KMS-11 (cell line): ENCODE measurements around the gene MGMT.

Experiments used
- H2AFZ ChIP-seq: fragments of 200-600 bp; sonication (generic); 2 replicates; pipeline ENCODE4 v1.6.1; 2016; ENCODE audit warnings: antibody characterized with exemption, mixed run types, low read depth
- H3K27ac ChIP-seq: fragments of 200-600 bp; sonication (generic); 2 replicates; pipeline ENCODE4 v1.6.1; 2016; ENCODE audit warnings: mild to moderate bottlenecking, mixed run types
- H3K27me3 ChIP-seq: fragments of 200-600 bp; sonication (generic); 2 replicates; pipeline ENCODE4 v1.6.1; 2017; ENCODE audit warnings: mild to moderate bottlenecking, low read depth, mixed run types, moderate library complexity; ENCODE audit not compliant: insufficient read depth
- H3K36me3 ChIP-seq: fragments of 200-600 bp; sonication (generic); 2 replicates; pipeline ENCODE4 v1.6.1; 2017; ENCODE audit warnings: mild to moderate bottlenecking, mixed run types; ENCODE audit not compliant: insufficient read depth
- H3K4me1 ChIP-seq: fragments of 200-600 bp; sonication (generic); 2 replicates; pipeline ENCODE4 v1.6.1; 2016; ENCODE audit warnings: mild to moderate bottlenecking, low read depth, mixed run types; ENCODE audit not compliant: poor library complexity, severe bottlenecking
- H3K4me2 ChIP-seq: fragments of 200-600 bp; sonication (generic); 2 replicates; pipeline ENCODE4 v1.7.0; 2016; ENCODE audit warnings: mild to moderate bottlenecking, mixed run types
- H3K4me3 ChIP-seq: fragments of 200-600 bp; sonication (generic); IDR thresholded peaks from 2 replicates; pipeline ENCODE4 v1.6.1; 2017; ENCODE audit warnings: low read depth, low read length, mixed read lengths; ENCODE audit not compliant: insufficient read depth
- H3K79me2 ChIP-seq: fragments of 200-600 bp; sonication (generic); 2 replicates; pipeline ENCODE4 v1.6.1; 2016; ENCODE audit warnings: low read depth, mixed run types; ENCODE audit not compliant: insufficient read depth
- H3K9ac ChIP-seq: fragments of 200-600 bp; sonication (generic); 2 replicates; pipeline ENCODE4 v1.6.1; 2016; ENCODE audit warnings: mild to moderate bottlenecking, mixed run types
- H4K20me1 ChIP-seq: fragments of 200-600 bp; sonication (generic); 2 replicates; pipeline ENCODE4 v1.6.1; 2016; ENCODE audit warnings: mild to moderate bottlenecking, mixed run types; ENCODE audit not compliant: insufficient read depth
- TF ChIP-seq, protein P1 (sequence below): fragments of 200-600 bp; sonication (generic); conservative IDR thresholded peaks from 2 replicates; pipeline ENCODE4 v1.6.1; 2017; ENCODE audit warnings: low read depth, mild to moderate bottlenecking, antibody characterized with exemption, low read length, moderate library complexity, mixed read lengths

Gene MGMT

DNA sequence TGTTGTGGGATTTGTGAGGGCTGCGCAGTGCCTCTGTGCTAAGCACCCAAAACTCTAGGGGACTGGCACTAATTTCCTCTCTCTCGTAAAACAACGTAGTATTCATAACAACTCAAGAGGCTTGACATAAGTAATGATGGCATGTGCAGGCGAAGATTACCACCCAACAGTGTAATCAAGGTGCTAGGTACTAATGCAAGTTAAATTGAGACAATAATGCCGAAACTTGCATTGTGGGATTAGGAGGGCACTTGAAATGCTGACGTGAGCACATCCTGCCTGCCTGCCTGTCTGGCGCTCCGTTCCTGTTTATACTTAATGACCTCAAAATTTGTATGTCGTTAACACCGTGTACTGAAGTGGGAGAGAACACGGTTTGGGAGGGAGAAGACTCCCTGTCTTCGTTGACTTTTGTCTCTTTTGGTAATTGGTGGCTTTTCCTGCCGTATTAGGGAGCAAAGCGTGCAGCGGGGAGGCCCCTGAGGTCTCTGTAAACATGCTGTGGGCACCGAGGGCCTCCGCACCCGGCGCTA lies 139.0 kb downstream of the MGMT start:
- Histone ChIP-seq H3K27ac (no peak overlapping the region), H3K4me1 (no peaks in the 10 kb centered on the region), H4K20me1 (no peaks in the 10 kb centered on the region), H3K9ac (no peak overlapping the region), H3K4me2 (no peak overlapping the region), H2AFZ (no peak overlapping the region), H3K27me3 (no peaks in the 10 kb centered on the region), H3K36me3 (no peaks in the 10 kb centered on the region), H3K79me2 (no peaks in the 10 kb centered on the region), H3K4me3 (no peak overlapping the region)
- TF ChIP-seq, protein P1, sequence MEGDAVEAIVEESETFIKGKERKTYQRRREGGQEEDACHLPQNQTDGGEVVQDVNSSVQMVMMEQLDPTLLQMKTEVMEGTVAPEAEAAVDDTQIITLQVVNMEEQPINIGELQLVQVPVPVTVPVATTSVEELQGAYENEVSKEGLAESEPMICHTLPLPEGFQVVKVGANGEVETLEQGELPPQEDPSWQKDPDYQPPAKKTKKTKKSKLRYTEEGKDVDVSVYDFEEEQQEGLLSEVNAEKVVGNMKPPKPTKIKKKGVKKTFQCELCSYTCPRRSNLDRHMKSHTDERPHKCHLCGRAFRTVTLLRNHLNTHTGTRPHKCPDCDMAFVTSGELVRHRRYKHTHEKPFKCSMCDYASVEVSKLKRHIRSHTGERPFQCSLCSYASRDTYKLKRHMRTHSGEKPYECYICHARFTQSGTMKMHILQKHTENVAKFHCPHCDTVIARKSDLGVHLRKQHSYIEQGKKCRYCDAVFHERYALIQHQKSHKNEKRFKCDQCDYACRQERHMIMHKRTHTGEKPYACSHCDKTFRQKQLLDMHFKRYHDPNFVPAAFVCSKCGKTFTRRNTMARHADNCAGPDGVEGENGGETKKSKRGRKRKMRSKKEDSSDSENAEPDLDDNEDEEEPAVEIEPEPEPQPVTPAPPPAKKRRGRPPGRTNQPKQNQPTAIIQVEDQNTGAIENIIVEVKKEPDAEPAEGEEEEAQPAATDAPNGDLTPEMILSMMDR = no peak

DNA sequence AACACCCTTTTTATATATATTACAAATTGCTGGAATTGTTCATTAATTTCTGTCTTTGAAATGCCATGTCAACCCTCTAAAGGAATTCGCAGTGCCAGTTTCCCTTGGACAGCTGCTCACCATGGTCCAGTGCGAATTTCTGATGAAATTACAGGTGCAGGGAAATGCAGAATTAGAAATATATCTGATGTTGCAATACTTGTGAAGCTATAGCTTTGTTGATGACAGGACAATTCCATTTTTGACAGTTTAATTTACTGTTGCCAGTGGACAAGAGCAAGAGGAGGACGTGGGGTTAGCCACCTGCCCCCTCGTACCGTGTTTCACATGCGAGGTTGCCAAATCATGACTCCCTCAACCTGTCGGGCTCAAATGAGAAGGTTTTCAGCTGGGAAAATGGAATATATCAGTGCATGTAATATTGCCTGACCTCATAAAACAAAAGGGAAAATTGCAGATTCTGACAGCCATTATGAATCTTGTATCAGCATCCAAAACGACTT lies 140.6 kb downstream of the MGMT start:
- Histone ChIP-seq H3K9ac (no peak overlapping the region), H2AFZ (no peak overlapping the region), H3K4me2 (no peak overlapping the region), H3K27me3 (no peaks in the 10 kb centered on the region), H4K20me1 (no peaks in the 10 kb centered on the region), H3K27ac (no peak overlapping the region), H3K36me3 (no peaks in the 10 kb centered on the region), H3K4me1 (no peaks in the 10 kb centered on the region), H3K4me3 (no peak overlapping the region), H3K79me2 (no peaks in the 10 kb centered on the region)
- TF ChIP-seq, protein P1 = no peak

- H3K4me1 ChIP-seq = no peaks in the 10 kb centered on the region
- no peaks in the 10 kb centered on the region for H3K36me3 ChIP-seq
Measured at GRCh38 chr10:129608653-129609052, 141.6 kb downstream of the MGMT start.

GRCh38 chr10:129609551-129609950 lies 142.5 kb downstream of the MGMT start:
- H3K36me3 ChIP-seq = no peaks in the 10 kb centered on the region
- H3K4me2 ChIP-seq = no peak overlapping the region
- no peaks in the 10 kb centered on the region for H3K79me2 ChIP-seq
- TF ChIP-seq, protein P1 = no peak
- no peak overlapping the region for H3K9ac ChIP-seq
- no peaks in the 10 kb centered on the region for H3K4me1 ChIP-seq
- H3K27ac ChIP-seq = no peak overlapping the region
- H3K27me3 ChIP-seq = no peaks in the 10 kb centered on the region
- no peaks in the 10 kb centered on the region for H4K20me1 ChIP-seq
- no peak overlapping the region for H3K4me3 ChIP-seq
- H2AFZ ChIP-seq = no peak overlapping the region

More at GRCh38 chr10:129608653-129609052, 141.6 kb downstream of the MGMT start:
- H3K4me2 ChIP-seq = no peak overlapping the region
- no peak overlapping the region for H3K9ac ChIP-seq
- TF ChIP-seq, protein P1 = no peak
- no peak overlapping the region for H2AFZ ChIP-seq
- no peak overlapping the region for H3K27ac ChIP-seq
- H3K27me3 ChIP-seq = no peaks in the 10 kb centered on the region
- H3K79me2 ChIP-seq = no peaks in the 10 kb centered on the region
- no peaks in the 10 kb centered on the region for H4K20me1 ChIP-seq
- H3K4me3 ChIP-seq = no peak overlapping the region
